Hematopoietic multipotent progenitor cell treated with erythropoietin and hydrocortisone succinate and interleukin-3 and kit ligand, for 4 days (in vitro differentiated cells): Measurements from ENCODE around the gene NUDT3.

Experiments used
- DNase-seq: peaks from one replicate; pipeline ENCODE4 v3.0.0-alpha.2; 2015

The NUDT3 gene

DNA sequence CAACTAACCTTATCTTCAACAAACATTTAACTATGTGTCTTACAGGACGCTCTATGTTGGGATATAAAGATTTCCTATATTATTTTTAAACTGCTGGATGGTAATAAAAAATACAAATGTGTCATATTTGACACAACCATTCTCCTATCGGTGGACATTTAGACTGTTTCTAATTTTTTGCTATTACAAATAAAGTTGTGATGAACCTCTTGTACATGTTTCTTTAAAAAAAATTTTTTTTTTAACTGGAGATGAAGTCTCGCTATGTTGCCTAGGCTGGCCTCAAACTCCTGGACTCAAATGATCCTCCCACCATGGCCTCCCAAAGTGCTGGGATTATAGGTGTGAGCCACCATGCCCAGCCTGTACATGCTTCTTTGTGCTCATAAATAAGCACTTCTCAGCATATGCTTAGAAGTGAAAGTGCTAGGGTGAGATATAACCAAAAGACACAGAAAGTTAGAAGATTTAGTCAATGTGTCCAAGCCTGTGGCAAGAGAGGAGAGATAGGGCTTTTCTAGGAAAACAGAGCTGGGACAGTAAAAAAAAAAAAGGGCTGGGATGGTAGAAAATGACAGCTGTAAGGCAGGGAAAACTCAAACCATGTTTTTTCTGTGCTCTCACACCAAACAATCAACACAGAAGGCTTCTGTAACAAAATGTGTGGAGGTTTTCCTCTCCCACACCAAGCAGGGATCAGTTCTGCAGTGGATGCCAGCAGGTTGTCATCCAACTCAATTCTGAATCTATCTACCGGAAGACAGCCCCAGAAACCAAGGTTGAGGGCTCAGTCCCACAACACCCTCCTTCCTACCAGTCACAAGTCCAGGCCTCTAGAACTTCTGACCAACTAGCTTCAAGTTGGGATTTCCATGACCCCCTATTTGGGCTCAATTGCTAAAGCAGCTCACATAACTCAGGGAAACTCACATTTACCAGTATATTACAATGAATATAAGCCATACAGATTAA lies 73.7 kb downstream of the NUDT3 start:
- DNase-seq, result peak; percentile 53

GRCh38 chr6:34317882-34318498 lies 74.5 kb downstream of the NUDT3 start:
- DNase-seq, result no peak

GRCh38 chr6:34317172-34317477 lies 75.3 kb downstream of the NUDT3 start:
- DNase-seq, result no peak

DNA sequence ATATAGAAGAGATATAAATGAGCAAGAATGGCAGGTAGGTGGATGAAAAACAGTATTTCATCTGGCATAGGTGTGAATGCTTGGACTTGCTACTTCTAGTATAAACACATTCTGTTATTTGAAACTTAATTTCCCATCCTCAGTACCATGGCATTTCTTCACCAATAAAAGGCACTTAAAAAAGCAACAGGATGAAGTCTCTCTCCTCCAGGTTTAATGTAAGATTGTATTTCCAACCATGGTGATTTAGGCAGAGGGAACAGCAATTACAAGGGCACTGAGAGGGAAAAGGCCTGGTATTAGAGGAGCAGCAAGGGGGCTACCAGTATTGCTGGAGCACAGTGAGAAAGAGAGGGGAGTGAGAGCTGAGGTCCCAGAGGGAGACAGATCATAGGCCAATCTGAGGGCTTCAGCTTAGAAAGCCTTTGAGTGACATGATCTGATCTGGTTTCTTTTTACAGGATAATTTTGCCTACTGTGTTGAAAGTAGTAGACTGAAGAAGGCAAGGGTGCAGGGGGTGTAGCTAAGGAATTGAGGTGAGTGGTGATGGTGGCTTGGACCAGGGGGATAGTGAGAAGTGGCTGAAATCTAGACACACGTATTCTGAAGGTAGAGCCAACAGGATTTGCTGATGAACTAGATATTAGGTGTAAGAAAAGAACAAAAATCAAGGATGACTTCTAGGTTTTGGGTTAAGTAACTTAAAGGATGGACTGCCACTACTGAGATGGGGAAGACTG lies 75.9 kb downstream of the NUDT3 start:
- no peak for DNase-seq

DNA sequence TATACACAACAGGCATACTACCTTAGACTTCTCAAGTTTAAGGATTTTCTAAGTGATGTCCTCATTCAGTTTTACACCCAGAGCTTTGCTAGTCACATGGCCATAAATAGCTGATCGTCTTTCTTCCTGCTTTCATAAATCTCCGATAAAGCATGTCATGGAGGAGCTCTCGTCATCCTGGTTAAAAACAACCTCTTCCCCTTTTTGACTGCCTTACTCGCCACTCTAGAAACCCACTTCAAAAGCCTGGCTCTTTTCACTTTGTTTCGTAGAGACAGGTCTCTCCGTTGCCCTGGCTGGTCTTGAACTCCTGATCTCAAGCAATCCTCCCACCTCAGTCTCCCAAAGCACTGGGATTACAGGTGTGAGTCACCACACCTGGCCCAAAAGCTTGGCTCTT lies 76.7 kb downstream of the NUDT3 start:
- peak; percentile 87 for DNase-seq

GRCh38 chr6:34315256-34315655 lies 77.2 kb downstream of the NUDT3 start:
- no peak for DNase-seq

- no peak for DNase-seq
These were observed 80.2 kb downstream of the NUDT3 start for GRCh38 chr6:34312259-34312658.

DNA sequence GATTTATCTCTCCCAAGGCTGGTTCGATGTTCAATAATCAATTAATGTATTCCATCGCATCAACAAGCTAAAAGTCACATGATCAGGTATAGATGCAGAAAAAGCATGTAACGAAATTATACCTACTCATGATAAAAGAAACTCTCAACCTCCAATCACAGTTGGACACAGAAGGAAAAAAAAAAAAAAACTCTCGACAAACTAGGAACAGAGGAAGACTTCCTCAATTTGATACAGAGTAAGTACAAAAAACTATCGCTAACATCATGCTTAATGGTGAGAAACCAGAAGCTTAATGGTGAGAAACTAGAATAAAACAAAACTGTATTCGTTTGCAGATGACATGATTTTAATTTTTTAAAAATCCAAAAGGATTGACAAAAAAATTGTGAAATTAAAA lies 81.7 kb downstream of the NUDT3 start:
- DNase-seq, result peak; percentile 31

- no peak for DNase-seq
These were observed 84.0 kb downstream of the NUDT3 start for GRCh38 chr6:34308483-34308882.

DNA sequence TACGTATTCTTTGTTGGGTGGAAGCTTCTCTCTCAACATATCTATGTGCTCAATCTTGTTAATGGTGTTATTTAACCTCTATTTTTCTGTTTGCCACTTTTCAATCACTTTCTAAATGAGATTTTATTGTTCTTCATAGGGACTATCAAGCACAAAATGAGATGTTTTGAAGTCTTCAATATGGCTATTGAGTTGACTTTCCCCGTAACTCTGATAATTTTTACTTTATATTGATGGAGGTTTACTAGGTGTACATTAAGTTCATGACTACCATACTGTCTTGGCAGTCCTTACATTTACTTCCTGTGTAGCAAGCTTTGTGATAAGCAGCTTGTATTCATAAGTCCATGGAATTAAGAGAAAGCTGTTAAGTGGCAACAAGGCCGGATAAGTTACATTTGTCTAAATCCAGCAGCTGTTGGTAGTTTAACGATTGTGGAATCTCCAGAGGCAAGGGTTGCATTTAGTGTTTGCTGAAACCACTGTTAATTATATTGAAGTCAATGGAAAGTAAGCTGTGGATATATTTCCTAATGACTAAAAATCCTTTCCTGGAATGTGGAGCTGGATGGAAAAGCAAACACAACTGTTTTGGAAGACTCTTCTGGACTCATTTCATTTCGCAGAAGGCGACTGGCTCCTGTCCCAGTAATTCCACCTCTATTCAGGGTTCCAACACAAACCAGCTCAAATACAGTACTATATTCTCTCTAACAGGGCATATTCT lies 86.3 kb downstream of the NUDT3 start:
- DNase-seq, result peak; percentile 42

- DNase-seq, result no peak
These were observed 87.0 kb downstream of the NUDT3 start for GRCh38 chr6:34305497-34305896.

GRCh38 chr6:34304164-34304563 lies 88.3 kb downstream of the NUDT3 start:
- DNase-seq, result no peak

- no peak for DNase-seq
These were observed 89.5 kb downstream of the NUDT3 start for GRCh38 chr6:34302929-34303328.

GRCh38 chr6:34301408-34301807 lies 91.1 kb downstream of the NUDT3 start:
- no peak for DNase-seq

DNA sequence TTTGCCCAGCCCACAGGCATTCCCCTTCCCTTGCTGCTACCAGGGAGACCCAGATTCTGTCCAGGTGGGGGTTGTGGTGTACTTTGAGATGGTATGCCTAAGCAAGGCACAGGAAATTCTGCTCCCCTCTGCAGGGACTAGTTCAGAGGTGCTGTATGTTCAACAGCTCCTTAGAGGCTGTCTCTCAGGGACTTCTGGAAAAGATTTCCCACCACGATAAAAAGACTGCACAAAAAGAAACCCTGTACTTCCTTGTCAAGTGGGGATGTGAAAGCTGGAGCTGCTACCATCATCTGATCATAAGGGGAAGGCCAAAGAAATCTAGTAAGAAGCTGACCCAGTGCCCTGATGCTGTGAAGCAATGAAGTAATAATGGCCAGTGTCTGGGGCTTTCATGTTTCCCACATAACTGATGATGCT lies 92.1 kb downstream of the NUDT3 start:
- no peak for DNase-seq

- no peak for DNase-seq
These were observed 93.5 kb downstream of the NUDT3 start for GRCh38 chr6:34298941-34299340.

- DNase-seq, result peak; percentile 42
These were observed 96.7 kb downstream of the NUDT3 start for GRCh38 chr6:34295721-34296120.

DNA sequence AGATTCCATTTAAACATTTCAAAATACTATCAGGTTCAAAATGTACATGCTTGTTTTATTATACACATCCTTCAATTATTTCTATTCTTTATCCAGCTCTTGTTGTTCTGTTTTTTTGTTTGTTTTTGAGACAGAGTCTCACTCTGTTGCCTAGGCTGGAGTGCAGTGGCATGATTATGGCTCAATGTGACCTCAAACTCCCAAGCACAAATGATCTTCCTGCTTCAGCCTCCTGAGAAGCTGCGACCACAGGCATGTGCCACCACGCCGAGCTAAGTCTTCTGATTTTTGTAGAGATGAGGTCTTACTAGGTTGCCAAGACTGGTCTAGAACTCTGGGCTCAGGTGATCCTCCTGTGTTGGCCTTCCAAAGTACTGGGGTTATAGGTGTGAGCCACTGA lies 99.5 kb downstream of the NUDT3 start:
- DNase-seq, result no peak

- DNase-seq, result no peak
These were observed 103.3 kb downstream of the NUDT3 start for GRCh38 chr6:34289137-34289536.

GRCh38 chr6:34288581-34288980 lies 103.9 kb downstream of the NUDT3 start:
- DNase-seq, result no peak

DNA sequence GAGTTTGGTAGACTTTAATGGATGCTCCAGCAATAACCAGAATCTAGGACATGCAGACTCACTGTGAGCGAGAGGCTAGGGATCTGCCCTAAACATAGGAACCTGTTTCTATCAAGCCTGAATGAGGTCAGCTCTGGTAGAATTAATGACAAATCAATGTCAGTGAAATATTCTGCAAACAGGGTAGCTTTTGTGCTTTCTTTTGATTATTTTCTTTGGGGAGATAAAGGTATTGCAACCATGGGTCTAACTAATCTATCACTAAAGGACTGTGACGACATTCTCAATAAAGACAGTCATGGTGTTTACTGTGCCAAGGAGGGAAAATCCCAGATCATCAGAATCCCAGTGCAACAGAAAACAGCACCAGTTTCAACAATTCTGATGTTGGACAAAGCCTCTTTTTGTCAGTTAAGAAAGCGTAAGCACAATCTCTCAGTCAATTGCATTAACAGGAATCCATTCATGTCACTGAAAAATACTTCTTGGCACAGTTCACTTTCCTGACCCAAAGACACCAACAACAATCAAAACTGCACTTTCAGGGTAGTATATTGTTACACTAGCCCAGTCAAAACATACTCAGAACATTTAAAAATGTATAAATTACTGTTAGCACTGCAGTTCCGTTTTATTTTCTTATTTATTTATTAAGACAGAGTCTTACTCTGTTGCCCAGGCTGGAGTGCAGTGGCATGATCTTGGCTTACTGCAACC lies 106.9 kb downstream of the NUDT3 start:
- DNase-seq, result no peak
